Progenitor cell of endocrine pancreas (in vitro differentiated cells): ENCODE results near the gene CLTC. TPM values are rescaled to one million over a fixed set of nuclear protein-coding genes. Genes with fewer than 3 reads are reported as not detected.

ENCODE experiments used
- DNase-seq: peaks from one replicate; pipeline ENCODE4 v3.0.0; 2021; ENCODE audit warnings: low spot score; ENCODE audit not compliant: unreplicated experiment
- H3K27ac Mint-ChIP-seq: 2 replicates; pipeline ENCODE4 v1.8.0; 2021; ENCODE audit warnings: mild to moderate bottlenecking, moderate library complexity, mixed read lengths
- H3K27me3 Mint-ChIP-seq: 2 replicates; pipeline ENCODE4 v1.8.0; 2021; ENCODE audit warnings: mixed read lengths
- H3K36me3 Mint-ChIP-seq: 2 replicates; pipeline ENCODE4 v1.8.0; 2022; ENCODE audit warnings: mixed read lengths; ENCODE audit not compliant: insufficient read depth
- H3K4me1 Mint-ChIP-seq: 2 replicates; pipeline ENCODE4 v1.8.0; 2021; ENCODE audit warnings: low read depth, mixed read lengths
- H3K4me3 Mint-ChIP-seq: 2 replicates; pipeline ENCODE4 v1.8.0; 2021; ENCODE audit warnings: low read depth, mild to moderate bottlenecking, moderate library complexity, mixed read lengths
- H3K9me3 Mint-ChIP-seq: 2 replicates; pipeline ENCODE4 v1.8.0; 2021; ENCODE audit warnings: low read depth, mixed read lengths
- CTCF ChIP-seq: fragments of 200-600 bp; sonication (generic); IDR thresholded peaks from one replicate; pipeline ENCODE4 v1.5.0; 2021; ENCODE audit warnings: antibody characterized with exemption, mild to moderate bottlenecking; ENCODE audit not compliant: unreplicated experiment
- total RNA-seq: library from RNA; stranded (reverse); gene quantifications from 2 replicates; pipeline ENCODE4 v1.2.1, GENCODE V29; 2021

Gene CLTC
- total RNA-seq, 1 donor from 2014 or later, result 185 TPM

DNA sequence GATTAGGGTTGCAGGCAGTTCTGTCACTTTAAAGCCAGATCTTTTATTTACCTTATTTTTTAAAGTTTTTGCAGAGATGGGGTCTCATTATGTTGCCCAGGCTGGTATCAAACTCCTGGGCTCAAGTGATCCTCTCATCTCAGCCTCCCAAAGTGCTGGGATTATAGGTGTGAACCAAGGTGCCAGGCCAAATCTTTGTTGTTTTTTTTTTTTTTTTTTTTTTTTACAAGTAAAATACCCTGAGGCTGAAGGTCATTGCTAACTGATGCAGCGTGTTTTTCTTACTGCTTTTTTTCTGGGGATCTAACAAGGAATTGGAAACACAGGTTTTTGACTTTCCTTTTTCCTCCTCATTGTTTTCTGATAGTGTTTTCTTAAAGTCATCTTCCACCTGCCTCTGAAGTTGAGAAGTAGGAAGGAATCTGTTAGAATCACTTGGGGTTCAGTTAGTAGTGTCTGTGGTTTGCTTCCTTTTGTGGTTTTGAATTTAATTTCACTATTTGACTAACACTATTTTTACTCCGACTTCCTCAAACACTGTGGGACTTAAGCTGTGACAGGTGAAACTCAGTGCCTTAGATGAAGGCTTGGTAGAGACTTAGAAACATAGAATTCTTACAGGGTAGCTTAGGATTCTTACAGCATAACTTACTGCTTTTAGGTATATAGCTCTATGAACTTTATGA lies 22.2 kb downstream of the CLTC start:
- DNase-seq, result no peak
- no peak overlapping the region for H3K4me3 Mint-ChIP-seq
- H3K27ac Mint-ChIP-seq, result peak overlapping the region; percentile 27
- H3K27me3 Mint-ChIP-seq, result no peaks in the 10 kb centered on the region
- TF ChIP-seq CTCF, result no peak
- peaks cover 8% of the 10 kb centered on the region for H3K36me3 Mint-ChIP-seq
- no peaks in the 10 kb centered on the region for H3K9me3 Mint-ChIP-seq
- H3K4me1 Mint-ChIP-seq, result peaks cover 21% of the 10 kb centered on the region

DNA sequence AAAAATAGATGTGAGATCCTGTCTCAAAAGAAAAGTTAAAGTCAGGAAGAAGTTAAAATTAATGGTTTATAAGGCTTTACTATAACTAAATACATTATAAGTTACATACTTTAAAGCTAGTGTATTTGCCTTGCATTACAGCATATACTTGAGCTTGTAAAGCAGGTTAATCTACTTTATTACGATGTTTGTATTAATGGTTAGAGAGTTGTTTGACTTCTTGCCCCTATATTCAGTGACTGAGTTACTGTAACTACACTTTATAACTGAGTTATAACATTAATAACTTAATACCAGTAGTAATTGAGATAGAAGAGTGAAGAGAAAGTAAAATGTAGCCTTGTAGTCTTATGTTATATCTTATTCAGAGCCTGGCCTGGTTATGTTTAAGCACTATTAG lies 22.9 kb downstream of the CLTC start:
- peaks cover 21% of the 10 kb centered on the region for H3K4me1 Mint-ChIP-seq
- H3K27ac Mint-ChIP-seq, result peak overlapping the region; percentile 38
- no peaks in the 10 kb centered on the region for H3K9me3 Mint-ChIP-seq
- no peaks in the 10 kb centered on the region for H3K27me3 Mint-ChIP-seq
- no peak for DNase-seq
- H3K36me3 Mint-ChIP-seq, result peaks cover 11% of the 10 kb centered on the region
- no peak overlapping the region for H3K4me3 Mint-ChIP-seq
- no peak for TF ChIP-seq CTCF

GRCh38 chr17:59643159-59644140 lies 23.8 kb downstream of the CLTC start:
- TF ChIP-seq CTCF, result no peak
- DNase-seq, result no peak
- Mint-ChIP-seq H3K4me1 (peaks cover 21% of the 10 kb centered on the region), H3K27me3 (no peaks in the 10 kb centered on the region), H3K4me3 (no peak overlapping the region), H3K27ac (peak overlapping the region; percentile 38), H3K9me3 (no peaks in the 10 kb centered on the region), H3K36me3 (peaks cover 15% of the 10 kb centered on the region)

DNA sequence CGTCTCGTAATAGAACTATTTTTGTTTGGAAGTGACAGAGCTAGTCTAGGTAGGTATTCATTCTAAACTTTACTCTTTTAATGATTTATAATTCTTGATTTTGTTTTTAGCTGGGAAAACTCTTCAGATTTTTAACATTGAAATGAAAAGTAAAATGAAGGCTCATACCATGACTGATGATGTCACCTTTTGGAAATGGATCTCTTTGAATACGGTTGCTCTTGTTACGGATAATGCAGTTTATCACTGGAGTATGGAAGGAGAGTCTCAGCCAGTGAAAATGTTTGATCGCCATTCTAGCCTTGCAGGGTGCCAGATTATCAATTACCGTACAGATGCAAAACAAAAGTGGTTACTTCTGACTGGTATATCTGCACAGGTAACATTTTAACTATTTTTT lies 27.6 kb downstream of the CLTC start:
- no peak for DNase-seq
- H3K27ac Mint-ChIP-seq, result no peak overlapping the region
- peaks cover 9% of the 10 kb centered on the region for H3K9me3 Mint-ChIP-seq
- TF ChIP-seq CTCF, result no peak
- H3K4me1 Mint-ChIP-seq, result peaks cover 14% of the 10 kb centered on the region
- H3K4me3 Mint-ChIP-seq, result no peak overlapping the region
- no peaks in the 10 kb centered on the region for H3K27me3 Mint-ChIP-seq
- H3K36me3 Mint-ChIP-seq, result peaks cover 37% of the 10 kb centered on the region

- no peak overlapping the region for H3K4me3 Mint-ChIP-seq
- no peak for TF ChIP-seq CTCF
- H3K27ac Mint-ChIP-seq, result no peak overlapping the region
- no peak for DNase-seq
- H3K27me3 Mint-ChIP-seq, result no peaks in the 10 kb centered on the region
- H3K36me3 Mint-ChIP-seq, result peaks cover 50% of the 10 kb centered on the region
- H3K9me3 Mint-ChIP-seq, result peaks cover 12% of the 10 kb centered on the region
- H3K4me1 Mint-ChIP-seq, result peaks cover 3% of the 10 kb centered on the region
These were observed 30.2 kb downstream of the CLTC start for GRCh38 chr17:59649886-59650285.
